Glomerular visceral epithelial cell (primary cell): ENCODE results near the gene ABCE1.
"Not testable (repeated sequence)": the region's sequence is repeated elsewhere in the genome, so short reads cannot be mapped to it uniquely, and the experiment has no call there.

Experiments used
- DNase-seq: peaks from one replicate; pipeline ENCODE4 v3.0.0-alpha.2; 2016; ENCODE audit errors: extremely low spot score

Gene ABCE1

GRCh38 chr4:145102619-145103018, 4.5 kb downstream of the ABCE1 start:
- no peak for DNase-seq

- no peak for DNase-seq
Observed at GRCh38 chr4:145103496-145103895, 5.4 kb downstream of the ABCE1 start.

GRCh38 chr4:145107126-145107525, 9.0 kb downstream of the ABCE1 start:
- no peak for DNase-seq

GRCh38 chr4:145108128-145108527, 10.0 kb downstream of the ABCE1 start:
- no peak for DNase-seq

GRCh38 chr4:145125396-145125795, 27.3 kb downstream of the ABCE1 start:
- DNase-seq = no peak

- no peak for DNase-seq
Observed at GRCh38 chr4:145130130-145130529, 32.0 kb downstream of the ABCE1 start.

GRCh38 chr4:145130788-145131399, 32.8 kb downstream of the ABCE1 start:
- peak; percentile 12 for DNase-seq

GRCh38 chr4:145131848-145132247, 33.7 kb downstream of the ABCE1 start:
- no peak for DNase-seq

- peak; percentile 2 for DNase-seq
Observed at GRCh38 chr4:145132511-145133098, 34.5 kb downstream of the ABCE1 start.

- not testable (repeated sequence) for DNase-seq
Observed at GRCh38 chr4:145136219-145136618, 38.1 kb downstream of the ABCE1 start.

- no peak for DNase-seq
Observed at GRCh38 chr4:145148980-145149379, 50.9 kb downstream of the ABCE1 start.

GRCh38 chr4:145153181-145153903, 55.2 kb downstream of the ABCE1 start:
- no peak for DNase-seq

- DNase-seq = no peak
Observed at GRCh38 chr4:145153904-145154298, 55.8 kb downstream of the ABCE1 start.

- peak; percentile 34 for DNase-seq
Observed at GRCh38 chr4:145154573-145154972, 56.5 kb downstream of the ABCE1 start.

GRCh38 chr4:145155268-145155870, 57.3 kb downstream of the ABCE1 start:
- DNase-seq = no peak

GRCh38 chr4:145156986-145157385, 58.9 kb downstream of the ABCE1 start:
- no peak for DNase-seq

GRCh38 chr4:145161549-145161948, 63.4 kb downstream of the ABCE1 start:
- DNase-seq = no peak

- DNase-seq = no peak
Observed at GRCh38 chr4:145167887-145168286, 69.8 kb downstream of the ABCE1 start.

- no peak for DNase-seq
Observed at GRCh38 chr4:145168581-145169187, 70.6 kb downstream of the ABCE1 start.

GRCh38 chr4:145170223-145170622, 72.1 kb downstream of the ABCE1 start:
- no peak for DNase-seq

- no peak for DNase-seq
Observed at GRCh38 chr4:145171911-145172310, 73.8 kb downstream of the ABCE1 start.
